NCI-H1105 (cell line): ENCODE measurements around the gene RAPSN.

Source experiments
- DNase-seq: peaks from one replicate; lab custom pipeline; 2025; lab: John Stamatoyannopoulos, UW

The RAPSN gene

GRCh38 chr11:47448566-47449427 lies at the start of gene RAPSN:
TSS of gene RAPSN (minus strand) at chr11:47449136. CDS start at chr11:47448964, 172 bp downstream.
- DNase-seq, result no peak

GRCh38 chr11:47498149-47498548 lies 49.2 kb upstream of the RAPSN start:
- DNase-seq, result no peak

- DNase-seq, result no peak
Measured at GRCh38 chr11:47496808-47497207, 47.9 kb upstream of the RAPSN start.

GRCh38 chr11:47495856-47496217 lies 46.9 kb upstream of the RAPSN start:
- DNase-seq, result no peak

GRCh38 chr11:47495011-47495855 lies 46.3 kb upstream of the RAPSN start:
- no peak for DNase-seq

GRCh38 chr11:47489395-47489755 lies 40.4 kb upstream of the RAPSN start:
- no peak for DNase-seq

GRCh38 chr11:47488674-47489394 lies 39.9 kb upstream of the RAPSN start:
- no peak for DNase-seq

GRCh38 chr11:47488111-47488510 lies 39.2 kb upstream of the RAPSN start:
- no peak for DNase-seq

- DNase-seq, result no peak
Measured at GRCh38 chr11:47487421-47487820, 38.5 kb upstream of the RAPSN start.

GRCh38 chr11:47485107-47485506 lies 36.2 kb upstream of the RAPSN start:
- no peak for DNase-seq

- DNase-seq, result no peak
Measured at GRCh38 chr11:47483457-47483856, 34.5 kb upstream of the RAPSN start.

- DNase-seq, result no peak
Measured at GRCh38 chr11:47480762-47481161, 31.8 kb upstream of the RAPSN start.

GRCh38 chr11:47478651-47479329 lies 29.9 kb upstream of the RAPSN start:
- no peak for DNase-seq

- no peak for DNase-seq
Measured at GRCh38 chr11:47477753-47478152, 28.8 kb upstream of the RAPSN start.

GRCh38 chr11:47477323-47477722 lies 28.4 kb upstream of the RAPSN start:
- no peak for DNase-seq

GRCh38 chr11:47470671-47471070 lies 21.7 kb upstream of the RAPSN start:
- no peak for DNase-seq

GRCh38 chr11:47469361-47470179 lies 20.6 kb upstream of the RAPSN start:
- DNase-seq, result no peak

- no peak for DNase-seq
Measured at GRCh38 chr11:47468598-47469214, 19.8 kb upstream of the RAPSN start.

GRCh38 chr11:47467357-47467756 lies 18.4 kb upstream of the RAPSN start:
- peak; percentile 93 for DNase-seq

GRCh38 chr11:47466701-47467250 lies 17.8 kb upstream of the RAPSN start:
- DNase-seq, result peak; percentile 85
